ENCODE measurements around the gene RRAS.
"Not testable (repeated sequence)": the region's sequence is repeated elsewhere in the genome, so short reads cannot be mapped to it uniquely, and the experiment has no call there.

RRAS gene

GRCh38 chr19:49652551-49653465 lies 12.9 kb upstream of the RRAS start:
- no peak for DNase-seq

- DNase-seq: no peak
Measured at GRCh38 chr19:49651820-49652550, 12.0 kb upstream of the RRAS start.

GRCh38 chr19:49651029-49651819 lies 11.3 kb upstream of the RRAS start:
- DNase-seq: no peak

- DNase-seq: no peak
Measured at GRCh38 chr19:49646586-49646985, 6.6 kb upstream of the RRAS start.

GRCh38 chr19:49645995-49646394 lies 6.1 kb upstream of the RRAS start:
- DNase-seq: no peak

- DNase-seq: no peak
Measured at GRCh38 chr19:49645592-49645991, 5.6 kb upstream of the RRAS start.

- DNase-seq: no peak
Measured at GRCh38 chr19:49643466-49643865, 3.5 kb upstream of the RRAS start.

GRCh38 chr19:49642492-49643035 lies 2.6 kb upstream of the RRAS start:
- no peak for DNase-seq

GRCh38 chr19:49641688-49642491 lies 1.9 kb upstream of the RRAS start, which contains the start of gene SCAF1:
TSS of gene SCAF1 (plus strand) at chr19:49642209. CDS start at chr19:49645027, 2,818 bp downstream.
- DNase-seq: peak; percentile 97

GRCh38 chr19:49639401-49640112 lies 386 bp downstream of the RRAS start:
- no peak for DNase-seq

- DNase-seq: no peak
Measured at GRCh38 chr19:49637821-49638738, 1.9 kb downstream of the RRAS start.

- no peak for DNase-seq
Measured at GRCh38 chr19:49636233-49636932, 3.6 kb downstream of the RRAS start.

- no peak for DNase-seq
Measured at GRCh38 chr19:49635530-49636232, 4.3 kb downstream of the RRAS start.

- not testable (repeated sequence) for DNase-seq
Measured at GRCh38 chr19:49633273-49633672, 6.7 kb downstream of the RRAS start.

- DNase-seq: no peak
Measured at GRCh38 chr19:49632576-49632975, 7.4 kb downstream of the RRAS start.

- no peak for DNase-seq
Measured at GRCh38 chr19:49631610-49632192, 8.2 kb downstream of the RRAS start.

GRCh38 chr19:49631014-49631588 lies 8.8 kb downstream of the RRAS start:
- no peak for DNase-seq

GRCh38 chr19:49629659-49630058 lies 10.3 kb downstream of the RRAS start:
- DNase-seq: no peak
